ENCODE data around the gene PER2.
A peak's percentile ranks its signal among the peaks of the same experiment; 100 is the strongest.

The PER2 gene

DNA sequence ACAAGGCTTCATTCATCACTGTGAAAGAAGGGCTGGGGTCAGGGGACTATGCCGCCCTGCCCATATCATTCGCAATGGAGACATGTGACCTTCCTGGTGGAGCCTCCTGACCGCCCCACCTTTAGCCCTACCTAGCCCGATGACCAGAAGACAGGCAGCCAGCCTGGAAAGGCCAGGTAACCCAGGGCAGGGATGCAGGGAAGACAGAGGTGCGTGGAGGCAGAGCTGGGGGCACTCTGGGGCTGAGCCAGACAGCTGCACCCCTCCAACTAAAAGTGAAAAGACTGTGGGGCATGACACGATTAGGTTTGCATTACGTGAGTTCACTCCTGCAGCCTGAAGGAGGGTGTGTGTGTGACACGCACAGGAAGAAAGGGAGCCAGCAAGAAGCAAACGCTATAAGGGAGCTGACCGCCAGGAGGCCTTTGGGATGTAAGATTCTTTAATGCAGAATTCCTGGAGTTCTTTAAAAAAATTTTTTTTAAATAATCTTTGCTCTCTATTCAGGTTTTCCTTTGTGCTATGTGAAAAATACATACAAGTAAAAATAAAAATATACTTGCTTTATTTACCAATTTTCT is 44.8 kb downstream of the PER2 start:
- ATAC-seq = no peak

GRCh38 chr2:238242731-238243495 is 45.5 kb downstream of the PER2 start:
- ATAC-seq = no peak

- no peak for ATAC-seq
Measured at GRCh38 chr2:238241970-238242369, 46.4 kb downstream of the PER2 start.

DNA sequence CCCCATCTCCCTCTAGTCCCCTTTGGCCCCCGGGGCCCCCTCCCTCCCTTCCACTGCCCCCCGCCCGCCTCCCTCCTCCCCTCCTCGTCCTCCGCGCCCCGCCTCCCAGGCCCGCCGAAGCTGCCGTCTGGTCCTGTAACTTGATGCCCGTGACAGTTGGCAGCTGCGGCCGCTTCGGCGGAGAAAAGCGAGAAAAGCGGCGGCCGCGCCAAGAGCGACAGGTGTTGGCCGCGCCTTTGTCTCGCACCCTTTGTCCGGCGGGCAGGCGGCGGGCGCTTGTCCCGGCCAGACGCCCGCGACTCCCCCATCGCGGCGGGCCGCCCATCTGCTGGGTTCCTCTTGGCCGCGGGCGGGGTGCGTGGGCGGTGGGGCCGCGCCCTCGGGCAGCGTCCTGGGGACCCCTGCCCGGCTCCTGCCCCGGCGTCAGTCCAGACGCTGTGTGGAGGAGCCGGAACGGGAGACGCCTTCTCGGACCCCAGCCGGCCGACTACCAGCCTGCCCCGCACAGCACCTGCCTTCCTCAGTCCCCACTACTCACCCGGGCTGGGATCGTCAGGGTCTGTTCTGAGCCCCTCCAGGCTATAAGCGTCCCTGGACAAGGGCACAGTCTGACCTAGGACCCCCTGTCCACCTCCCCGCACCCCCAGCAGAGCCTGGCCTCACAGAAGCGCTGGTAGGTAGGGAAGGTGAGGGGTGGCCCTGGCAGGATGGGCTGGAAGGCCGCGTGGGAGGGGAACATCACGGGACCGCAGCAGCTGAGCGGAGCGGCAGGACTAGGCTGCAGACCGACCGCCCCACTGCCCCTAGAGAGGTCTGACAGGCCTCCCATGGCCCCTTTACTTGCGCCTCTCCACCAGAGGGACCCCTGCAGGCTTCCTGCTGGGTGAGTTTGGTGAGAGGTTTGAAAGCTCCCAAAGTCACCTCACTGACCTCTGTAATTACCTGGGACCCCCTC is 47.4 kb downstream of the PER2 start:
- no peak for ATAC-seq

GRCh38 chr2:238239863-238240756 is 48.3 kb downstream of the PER2 start, which contains the start of gene HES6:
Gene HES6 (minus strand): TSS chr2:238240038. CDS start chr2:238239905, 133 bp downstream.
- peak; percentile 84 to 90 for ATAC-seq

- ATAC-seq = peak; percentile 15 to 26
Measured at GRCh38 chr2:238239543-238239862, 48.9 kb downstream of the PER2 start.

DNA sequence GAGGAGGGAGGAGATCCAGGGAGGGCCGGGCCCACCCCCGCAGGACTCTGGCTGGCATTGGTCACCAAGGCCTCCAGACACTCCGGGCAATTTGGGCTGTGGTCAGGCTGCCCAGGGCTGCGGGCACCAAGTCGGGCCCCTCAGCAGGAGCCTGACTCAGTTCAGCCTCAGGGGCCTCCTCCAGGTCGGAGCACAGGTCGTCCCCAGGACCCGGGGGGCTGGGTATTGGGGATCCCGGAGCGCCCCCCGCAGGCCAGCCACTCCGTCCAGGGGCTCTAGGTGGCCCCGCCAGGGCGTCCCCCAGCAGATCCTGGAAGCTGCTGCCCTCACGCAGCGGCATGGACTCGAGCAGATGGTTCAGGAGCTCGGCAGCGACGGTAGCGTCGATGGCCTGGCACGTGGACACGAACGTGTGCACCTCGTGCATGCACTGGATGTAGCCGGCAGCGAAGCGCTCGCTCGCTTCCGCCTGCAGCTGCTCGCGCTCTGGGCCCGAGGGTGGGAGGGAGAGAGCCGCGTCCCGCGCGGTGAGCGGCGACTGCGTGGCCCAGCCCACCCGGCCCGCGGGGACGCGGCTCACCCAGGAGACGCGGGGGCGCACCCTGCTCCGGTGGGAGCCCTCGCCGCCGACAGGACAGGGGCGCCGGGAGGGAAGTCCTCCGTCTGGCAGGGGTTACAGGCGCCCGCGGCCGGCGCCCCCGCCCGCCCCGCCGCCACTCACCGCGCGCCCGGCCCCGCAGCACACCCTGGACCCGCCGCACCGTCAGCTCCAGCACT is 49.5 kb downstream of the PER2 start:
- peak; percentile 24 to 29 for ATAC-seq

GRCh38 chr2:238238311-238238765 is 50.1 kb downstream of the PER2 start:
- no peak for ATAC-seq

GRCh38 chr2:238237431-238238135 is 50.8 kb downstream of the PER2 start:
- ATAC-seq = no peak

GRCh38 chr2:238236571-238236970 is 51.8 kb downstream of the PER2 start:
- ATAC-seq = no peak

- no peak for ATAC-seq
Measured at GRCh38 chr2:238235856-238236255, 52.6 kb downstream of the PER2 start.

DNA sequence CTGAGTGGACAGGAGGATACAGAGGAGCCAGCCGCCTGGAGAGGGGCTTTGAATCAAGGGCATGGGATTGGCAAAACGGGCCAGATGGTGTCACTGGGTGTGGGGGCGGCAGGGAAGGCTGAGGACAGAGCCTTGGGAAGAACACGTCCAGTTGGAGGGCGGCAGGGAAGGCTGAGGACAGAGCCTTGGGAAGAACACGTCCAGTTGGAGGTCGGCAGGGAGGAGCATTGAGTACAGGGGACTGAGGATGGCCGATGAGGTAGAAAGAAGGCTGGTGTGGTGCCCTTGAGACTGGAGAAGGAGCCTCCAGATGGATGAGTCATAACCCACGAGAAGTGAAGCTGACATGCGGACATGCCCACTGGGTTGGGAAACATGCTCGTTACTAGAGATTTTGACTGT is 53.1 kb downstream of the PER2 start:
- no peak for ATAC-seq

GRCh38 chr2:238233625-238234024 is 54.8 kb downstream of the PER2 start:
- no peak for ATAC-seq

DNA sequence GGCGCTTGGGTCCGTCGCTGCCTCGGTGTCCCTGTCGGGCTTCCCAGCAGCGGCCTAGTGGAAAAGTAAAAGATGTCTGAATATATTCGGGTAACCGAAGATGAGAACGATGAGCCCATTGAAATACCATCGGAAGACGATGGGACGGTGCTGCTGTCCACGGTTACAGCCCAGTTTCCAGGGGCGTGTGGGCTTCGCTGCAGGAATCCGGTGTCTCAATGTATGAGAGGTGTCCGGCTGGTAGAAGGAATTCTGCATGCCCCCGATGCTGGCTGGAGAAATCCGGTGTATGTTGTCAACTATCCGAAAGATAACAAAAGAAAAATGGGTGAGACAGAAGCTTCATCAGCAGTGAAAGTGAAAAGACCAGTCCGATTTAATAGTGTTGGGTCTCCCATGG is 56.6 kb downstream of the PER2 start:
- no peak for ATAC-seq

DNA sequence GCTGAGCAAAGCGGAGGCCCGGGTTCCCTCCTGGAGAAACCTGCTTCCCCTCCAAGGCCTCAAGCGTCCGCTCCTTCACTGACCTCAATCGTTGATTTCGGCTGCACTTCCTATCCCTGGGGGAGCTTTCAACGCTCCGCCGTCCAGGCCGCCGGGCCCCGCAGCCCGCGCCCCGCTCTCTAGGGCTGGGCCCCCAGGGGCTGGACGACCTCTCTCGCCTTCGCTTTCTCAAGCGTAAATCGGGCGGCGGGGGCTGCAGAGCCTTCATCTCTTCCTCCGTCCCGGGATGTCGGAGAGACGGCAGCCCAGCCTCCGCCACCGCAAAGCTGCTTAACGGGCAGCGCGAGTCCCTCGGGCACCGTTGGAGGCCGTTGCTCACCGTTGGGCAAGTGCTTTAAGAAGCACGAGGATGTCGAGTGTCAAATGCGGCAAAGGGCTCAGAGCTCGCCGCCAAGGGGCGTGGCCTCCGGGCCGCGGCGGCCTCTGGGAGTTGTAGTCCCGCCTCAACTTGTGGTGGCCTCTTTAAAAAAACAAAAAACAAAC is 57.1 kb downstream of the PER2 start:
- peak; percentile 87 to 92 for ATAC-seq

DNA sequence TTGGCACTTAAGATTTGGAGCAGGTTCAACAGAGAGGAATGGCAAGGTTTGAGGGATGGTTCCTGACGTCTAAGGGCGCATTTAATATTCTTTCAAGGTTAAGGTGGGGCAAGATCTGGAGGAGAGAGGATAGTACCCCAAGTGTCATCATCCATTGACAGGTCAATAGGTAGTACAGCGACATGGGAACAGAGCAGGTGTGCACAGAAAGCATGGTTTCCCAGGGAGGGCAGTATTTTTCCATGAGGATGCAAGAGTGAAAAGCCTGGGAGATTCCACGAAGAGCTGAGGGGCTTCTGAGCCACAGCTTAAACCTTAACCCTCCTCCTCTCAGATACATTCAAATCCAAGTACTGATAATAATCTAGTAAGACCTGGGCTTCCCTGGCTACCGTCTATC is 57.7 kb downstream of the PER2 start:
- no peak for ATAC-seq

- ATAC-seq = no peak
Measured at GRCh38 chr2:238228700-238229099, 59.7 kb downstream of the PER2 start.

DNA sequence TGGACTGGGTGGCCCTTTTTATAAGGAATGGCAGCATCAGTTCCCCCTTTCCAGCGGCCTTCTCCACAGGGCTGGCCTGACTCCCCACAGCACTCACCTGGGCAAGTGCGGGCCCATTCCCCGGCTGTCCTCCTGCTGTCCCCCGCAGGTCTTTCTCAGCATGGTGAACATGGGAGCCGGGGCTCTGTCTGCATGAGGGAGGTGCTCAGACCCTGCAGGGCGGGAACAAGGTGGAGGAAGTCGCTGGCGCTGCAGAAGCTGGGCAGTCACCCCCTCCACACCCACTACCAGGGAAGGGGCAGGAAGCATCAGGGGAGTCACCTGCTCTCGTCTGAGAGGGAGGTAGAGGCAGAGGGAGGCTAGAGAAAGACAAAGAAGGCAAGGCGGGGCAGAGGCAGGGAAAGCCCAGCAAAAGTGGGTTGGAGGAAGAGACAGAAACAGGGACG is 60.8 kb downstream of the PER2 start:
- ATAC-seq = no peak

DNA sequence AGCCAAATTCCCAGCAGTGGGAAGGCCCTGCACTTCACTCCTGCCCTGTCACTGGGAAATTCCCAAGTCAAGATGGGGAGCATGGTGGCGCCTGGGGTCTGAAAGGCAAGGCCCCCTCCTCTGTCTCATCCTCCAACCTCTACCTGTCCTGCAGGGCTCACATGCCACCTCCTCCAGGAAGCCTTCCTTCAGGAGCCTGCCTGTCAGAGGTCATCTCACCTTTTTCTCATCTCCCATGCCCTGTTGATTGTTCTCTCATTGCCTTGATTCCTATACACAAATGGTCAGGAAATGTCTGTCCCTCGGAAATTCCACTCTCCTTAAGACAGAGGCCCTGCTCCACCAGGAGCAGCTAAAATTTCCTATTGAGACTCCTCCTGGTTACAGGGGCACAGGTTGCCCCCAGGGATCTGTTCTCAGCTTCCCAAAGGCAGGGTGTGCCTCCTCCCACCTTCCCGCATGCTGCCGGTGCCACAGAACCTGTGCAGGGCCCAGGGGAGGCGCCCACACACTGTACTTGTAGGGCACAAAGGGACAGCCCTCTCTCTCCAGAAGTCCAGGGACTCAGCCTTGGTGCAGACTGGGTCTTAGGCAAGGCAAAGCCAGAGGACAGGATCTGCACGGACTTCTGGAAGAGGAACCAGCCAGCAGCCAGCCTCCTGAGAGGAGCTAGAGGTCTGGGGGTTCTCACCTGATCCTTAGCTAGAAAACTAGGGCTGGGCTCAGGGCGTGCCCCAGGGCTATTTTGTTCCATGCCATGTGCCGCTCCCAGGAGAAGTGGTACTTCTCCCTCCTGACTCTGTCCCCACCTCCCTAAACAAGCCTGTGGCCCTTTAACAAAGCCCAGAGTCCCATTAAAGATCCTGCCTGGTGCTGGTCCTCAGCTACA is 61.5 kb downstream of the PER2 start:
- ATAC-seq = no peak
